ENCODE results near the gene TBC1D32. TPM values are rescaled to one million over a fixed set of nuclear protein-coding genes. Genes with fewer than 3 reads are reported as not detected.

Gene TBC1D32
- total RNA-seq, 1 donor from 2014 or later, result 13.6 TPM

DNA sequence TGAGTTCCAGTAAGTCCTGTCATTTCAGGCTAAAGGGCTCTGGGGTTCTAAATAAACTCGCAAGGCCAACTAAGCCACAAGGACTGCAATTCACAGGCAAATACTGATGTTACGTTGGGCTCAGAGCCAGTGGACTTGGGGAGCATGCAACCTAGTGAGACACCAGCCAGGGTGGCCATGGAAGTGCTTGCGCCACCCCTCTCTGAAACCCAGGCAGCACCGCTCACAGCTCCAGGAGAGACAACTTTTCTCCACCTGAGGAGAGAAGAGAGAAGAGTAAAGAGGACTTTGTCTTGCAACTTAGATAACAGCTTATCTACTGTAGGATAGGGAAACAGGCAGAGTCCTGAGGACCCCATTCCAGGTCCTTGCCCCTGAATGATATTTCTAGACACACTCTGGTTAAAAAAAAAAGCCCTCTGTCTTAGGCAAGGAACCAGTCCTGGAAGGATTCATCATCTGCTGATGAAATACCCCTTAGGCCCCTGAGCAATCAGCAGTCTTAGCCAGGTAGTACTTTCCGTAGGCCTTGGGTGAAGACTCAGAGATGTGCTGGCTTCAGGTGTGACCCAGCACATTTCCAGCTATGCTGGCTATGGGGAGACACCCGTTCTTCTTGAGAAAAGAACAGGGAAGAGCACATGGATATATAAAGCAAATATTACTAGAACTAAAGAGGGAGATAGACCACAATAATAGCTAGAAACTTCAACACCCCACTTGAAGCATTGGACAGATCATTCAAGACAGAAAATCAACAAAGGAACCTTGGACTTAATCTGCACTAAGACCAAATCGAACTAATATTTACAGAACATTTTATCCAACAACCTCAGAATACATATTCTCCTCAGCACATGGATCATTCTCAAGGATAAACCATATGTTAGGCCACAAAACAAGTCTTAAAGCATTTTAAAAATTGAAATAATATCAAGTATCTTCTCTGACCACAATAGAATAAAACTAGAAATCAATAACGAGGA is 31.5 kb upstream of the TBC1D32 start:
- TF ChIP-seq, protein P1, sequence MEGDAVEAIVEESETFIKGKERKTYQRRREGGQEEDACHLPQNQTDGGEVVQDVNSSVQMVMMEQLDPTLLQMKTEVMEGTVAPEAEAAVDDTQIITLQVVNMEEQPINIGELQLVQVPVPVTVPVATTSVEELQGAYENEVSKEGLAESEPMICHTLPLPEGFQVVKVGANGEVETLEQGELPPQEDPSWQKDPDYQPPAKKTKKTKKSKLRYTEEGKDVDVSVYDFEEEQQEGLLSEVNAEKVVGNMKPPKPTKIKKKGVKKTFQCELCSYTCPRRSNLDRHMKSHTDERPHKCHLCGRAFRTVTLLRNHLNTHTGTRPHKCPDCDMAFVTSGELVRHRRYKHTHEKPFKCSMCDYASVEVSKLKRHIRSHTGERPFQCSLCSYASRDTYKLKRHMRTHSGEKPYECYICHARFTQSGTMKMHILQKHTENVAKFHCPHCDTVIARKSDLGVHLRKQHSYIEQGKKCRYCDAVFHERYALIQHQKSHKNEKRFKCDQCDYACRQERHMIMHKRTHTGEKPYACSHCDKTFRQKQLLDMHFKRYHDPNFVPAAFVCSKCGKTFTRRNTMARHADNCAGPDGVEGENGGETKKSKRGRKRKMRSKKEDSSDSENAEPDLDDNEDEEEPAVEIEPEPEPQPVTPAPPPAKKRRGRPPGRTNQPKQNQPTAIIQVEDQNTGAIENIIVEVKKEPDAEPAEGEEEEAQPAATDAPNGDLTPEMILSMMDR (conservative IDR thresholded peaks at IDR 0.05), result no peak
- H3K27me3 Mint-ChIP-seq (ENCODE audit: low read depth), result peaks cover 2% of the 10 kb centered on the region
- no peak for DNase-seq (ENCODE audit: low read depth, low spot score)

DNA sequence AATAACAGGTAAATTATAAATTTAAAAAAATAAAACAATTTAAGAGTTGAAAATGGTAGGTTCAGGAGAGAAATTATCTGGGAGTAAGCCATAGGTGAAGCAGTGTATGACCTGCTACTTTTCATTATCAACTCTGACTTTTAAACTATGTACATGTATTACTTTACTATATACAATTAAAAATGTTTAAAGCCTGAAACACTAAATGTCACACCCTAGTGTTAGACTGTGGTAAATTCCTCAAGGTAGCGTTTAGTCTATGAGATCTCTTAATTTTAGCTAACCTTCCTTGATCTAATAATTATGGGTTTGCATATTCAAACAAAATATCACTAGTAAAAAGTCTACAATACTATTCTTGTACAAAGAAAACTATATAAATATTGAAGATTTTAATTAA is 22.3 kb upstream of the TBC1D32 start:
- Mint-ChIP-seq H3K4me1 (no peaks in the 10 kb centered on the region), H3K36me3 (ENCODE audit: low read depth) (no peaks in the 10 kb centered on the region), H3K9me3 (no peaks in the 10 kb centered on the region), H3K27me3 (ENCODE audit: low read depth) (no peaks in the 10 kb centered on the region), H3K27ac (ENCODE audit: unreplicated experiment) (no peak overlapping the region), H3K4me3 (no peak overlapping the region)
- DNase-seq (ENCODE audit: low read depth, low spot score), result no peak
- TF ChIP-seq, protein P1 (conservative IDR thresholded peaks at IDR 0.05), result peak; percentile 33

More for the DNA sequence above, 31.5 kb upstream of the TBC1D32 start:
- H3K9me3 Mint-ChIP-seq, result peaks cover 3% of the 10 kb centered on the region
- no peak overlapping the region for H3K4me3 Mint-ChIP-seq
- H3K27ac Mint-ChIP-seq (ENCODE audit: unreplicated experiment), result no peak overlapping the region
- H3K4me1 Mint-ChIP-seq, result no peaks in the 10 kb centered on the region
- no peaks in the 10 kb centered on the region for H3K36me3 Mint-ChIP-seq (ENCODE audit: low read depth)

DNA sequence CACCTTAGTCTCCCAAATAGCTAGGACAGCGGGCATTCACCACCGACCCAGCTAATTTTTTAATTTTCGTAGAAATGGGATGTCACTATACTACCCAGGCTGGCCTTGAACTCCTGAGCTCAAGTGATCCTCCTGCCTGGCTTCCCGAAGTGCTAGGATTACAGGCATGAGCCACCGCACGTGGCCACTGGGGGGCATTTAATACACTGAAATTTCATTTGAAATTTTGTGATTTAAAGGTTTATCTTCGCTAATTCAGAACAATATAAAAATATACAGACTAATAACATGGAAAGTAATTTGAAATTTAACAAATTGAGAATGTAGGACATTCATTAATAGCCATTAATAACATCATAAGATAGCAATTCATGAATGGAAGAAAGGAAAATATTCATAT is 20.5 kb upstream of the TBC1D32 start:
- Mint-ChIP-seq H3K4me3 (no peak overlapping the region), H3K36me3 (ENCODE audit: low read depth) (no peaks in the 10 kb centered on the region), H3K27ac (ENCODE audit: unreplicated experiment) (no peak overlapping the region), H3K4me1 (no peaks in the 10 kb centered on the region), H3K9me3 (no peaks in the 10 kb centered on the region), H3K27me3 (ENCODE audit: low read depth) (no peaks in the 10 kb centered on the region)
- TF ChIP-seq, protein P1 (conservative IDR thresholded peaks at IDR 0.05), result peak; percentile 57
- no peak for DNase-seq (ENCODE audit: low read depth, low spot score)

DNA sequence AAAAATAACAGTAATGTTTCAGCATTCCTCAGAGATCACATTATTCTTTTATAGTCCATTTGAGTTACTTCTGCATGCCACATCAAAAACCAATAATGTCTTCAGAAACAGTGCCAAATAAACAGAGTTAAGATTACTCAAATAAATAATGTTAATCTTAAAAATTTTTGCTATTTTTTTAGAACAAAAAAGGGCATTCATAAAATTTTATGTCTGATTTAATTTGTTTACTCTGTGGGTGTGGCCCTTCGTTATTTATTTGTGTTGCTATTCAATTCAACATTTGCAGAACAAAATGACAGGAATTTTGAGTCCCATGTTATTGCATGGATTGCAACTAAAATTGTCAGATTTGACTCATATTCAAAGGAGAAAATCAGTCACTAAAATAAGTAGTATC is 18.7 kb upstream of the TBC1D32 start:
- Mint-ChIP-seq H3K27me3 (ENCODE audit: low read depth) (no peaks in the 10 kb centered on the region), H3K9me3 (no peaks in the 10 kb centered on the region), H3K4me3 (no peak overlapping the region), H3K36me3 (ENCODE audit: low read depth) (no peaks in the 10 kb centered on the region), H3K27ac (ENCODE audit: unreplicated experiment) (no peak overlapping the region), H3K4me1 (no peaks in the 10 kb centered on the region)
- TF ChIP-seq, protein P1 (conservative IDR thresholded peaks at IDR 0.05), result no peak
- DNase-seq (ENCODE audit: low read depth, low spot score), result no peak

DNA sequence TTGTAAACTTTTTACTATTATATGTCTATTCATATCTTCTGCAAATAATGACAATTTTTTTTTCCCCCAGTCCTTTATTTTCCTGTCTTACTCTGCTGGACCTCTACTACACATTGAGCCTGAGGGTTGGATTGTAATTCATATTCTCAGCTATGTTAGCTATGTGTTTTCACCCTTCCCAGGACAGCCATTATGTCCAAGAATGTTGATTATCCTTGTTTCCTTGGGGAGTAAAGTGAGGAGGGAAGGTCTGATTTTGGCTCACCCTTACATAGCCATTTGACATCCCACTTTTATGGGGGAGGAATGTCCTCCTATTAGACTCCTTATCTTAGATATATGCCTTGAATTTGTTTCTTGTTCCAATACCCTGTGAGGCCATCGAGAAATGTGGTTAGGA is 17.6 kb upstream of the TBC1D32 start:
- H3K9me3 Mint-ChIP-seq, result no peaks in the 10 kb centered on the region

More for the DNA sequence above, 17.6 kb upstream of the TBC1D32 start:
- no peaks in the 10 kb centered on the region for H3K36me3 Mint-ChIP-seq (ENCODE audit: low read depth)
- H3K4me1 Mint-ChIP-seq, result no peaks in the 10 kb centered on the region
- TF ChIP-seq, protein P1 (conservative IDR thresholded peaks at IDR 0.05), result no peak
- no peak overlapping the region for H3K4me3 Mint-ChIP-seq
- no peaks in the 10 kb centered on the region for H3K27me3 Mint-ChIP-seq (ENCODE audit: low read depth)
- no peak overlapping the region for H3K27ac Mint-ChIP-seq (ENCODE audit: unreplicated experiment)
- no peak for DNase-seq (ENCODE audit: low read depth, low spot score)

All from neural crest cell (in vitro differentiated cells).